Breast epithelium (tissue), 4 donors: ENCODE measurements around the gene RPN2. TPM values are rescaled to one million over a fixed set of nuclear protein-coding genes. Genes with fewer than 3 reads are reported as not detected.

Experiments used
- DNase-seq, 2 donors: peaks; one replicate each; pipeline ENCODE4 v3.0.0-alpha.2; 2019; ENCODE audit warnings: low spot score in 2 of 2
- H3K27ac ChIP-seq, 2 donors: fragments of 200-600 bp; sonication (generic) in 1 of 2; one replicate each; pipeline ENCODE4 v1.5.1; 2016 to 2019; ENCODE audit warnings: mild to moderate bottlenecking in 1 of 2
- H3K27me3 ChIP-seq, 2 donors: fragments of 200-600 bp; sonication (generic) in 1 of 2; one replicate each; pipeline versions ENCODE4 v1.5.1 to v1.6.0; 2017 to 2019; ENCODE audit warnings: control low read depth in 1 of 2, mild to moderate bottlenecking in 1 of 2
- H3K36me3 ChIP-seq: fragments of 200-600 bp; one replicate; pipeline ENCODE4 v1.5.1; 2019
- H3K4me1 ChIP-seq, 2 donors: fragments of 200-600 bp; sonication (generic); one replicate each; pipeline ENCODE4 v1.5.1; 2016 to 2019; ENCODE audit warnings: control low read depth in 1 of 2
- H3K4me3 ChIP-seq, 3 donors: fragments of 200-600 bp; sonication (generic); 1 replicate in 2 of 3; 2 replicates in 1 of 3; pipeline ENCODE4 v1.5.1; 2016 to 2019; ENCODE audit warnings: mild to moderate bottlenecking in 3 of 3, moderate library complexity in 2 of 3
- H3K9me3 ChIP-seq, 2 donors: fragments of 200-600 bp; sonication (generic) in 1 of 2; one replicate each; pipeline ENCODE4 v1.5.1; 2016 to 2019; ENCODE audit warnings: control low read depth in 1 of 2
- POLR2A ChIP-seq: fragments of 450-650 bp; IDR thresholded peaks from one replicate; pipeline ENCODE4 v1.6.1; 2016; ENCODE audit warnings: antibody characterized with exemption, mild to moderate bottlenecking, moderate library complexity
- POLR2AphosphoS5 ChIP-seq, 3 donors: sonication (generic); formaldehyde crosslinking; IDR thresholded peaks; one replicate each; pipeline ENCODE4 v1.6.1; 2017; ENCODE audit warnings: antibody characterized with exemption in 3 of 3
- intact Hi-C: fragments of 100-400 bp; cut with DNase I; formaldehyde crosslinking; loops from one replicate; pipeline ENCODE4 v1.15.1; 2023; ENCODE audit warnings: low total_unique reads
- total RNA-seq, 3 donors: library from RNA; depleted of rRNA; stranded (reverse); fragments of >200 nt; gene quantifications; one replicate each; pipeline ENCODE4 v1.1.0, GENCODE V29; 2016
- TF ChIP-seq, protein P1 (sequence below), 3 donors: fragments of 450-650 bp; IDR thresholded peaks; one replicate each; pipeline ENCODE4 v1.5.1; 2016 to 2017; ENCODE audit warnings: antibody characterized with exemption in 3 of 3, mild to moderate bottlenecking in 3 of 3, moderate library complexity in 3 of 3

RPN2 gene
- total RNA-seq, 3 donors from 2014 or later: 108 to 161 (median 154) TPM

DNA sequence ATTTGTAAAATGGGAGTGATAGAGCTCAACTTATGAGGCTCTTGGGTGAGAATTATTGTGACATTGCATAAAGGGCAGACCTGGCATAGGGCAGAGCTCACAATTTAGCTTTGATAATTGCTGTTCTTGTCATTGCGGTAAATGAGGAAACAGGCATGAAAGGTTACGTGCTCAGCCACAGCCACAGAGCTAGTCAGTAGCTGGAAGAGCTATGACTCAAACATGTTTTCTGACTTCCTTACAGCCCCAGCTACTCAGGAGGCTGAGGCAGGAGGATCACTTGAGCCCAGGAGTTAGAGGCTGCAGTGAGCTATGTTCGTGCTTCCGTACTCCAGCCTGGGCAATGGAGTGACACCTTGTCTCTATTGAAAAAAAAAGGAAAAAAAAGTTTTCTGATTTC lies 86.0 kb downstream of the RPN2 start:
- Histone ChIP-seq H3K27me3 (no peaks in the 10 kb centered on the region), H3K9me3 (no peaks in the 10 kb centered on the region), H3K4me3 (no peak overlapping the region), H3K36me3 (no peaks in the 10 kb centered on the region), H3K4me1 (no peaks in the 10 kb centered on the region), H3K27ac (no peak overlapping the region)
- TF ChIP-seq POLR2AphosphoS5 (IDR thresholded peaks at IDR 0.05) (no peak), POLR2A (no peak)
- TF ChIP-seq, protein P1, sequence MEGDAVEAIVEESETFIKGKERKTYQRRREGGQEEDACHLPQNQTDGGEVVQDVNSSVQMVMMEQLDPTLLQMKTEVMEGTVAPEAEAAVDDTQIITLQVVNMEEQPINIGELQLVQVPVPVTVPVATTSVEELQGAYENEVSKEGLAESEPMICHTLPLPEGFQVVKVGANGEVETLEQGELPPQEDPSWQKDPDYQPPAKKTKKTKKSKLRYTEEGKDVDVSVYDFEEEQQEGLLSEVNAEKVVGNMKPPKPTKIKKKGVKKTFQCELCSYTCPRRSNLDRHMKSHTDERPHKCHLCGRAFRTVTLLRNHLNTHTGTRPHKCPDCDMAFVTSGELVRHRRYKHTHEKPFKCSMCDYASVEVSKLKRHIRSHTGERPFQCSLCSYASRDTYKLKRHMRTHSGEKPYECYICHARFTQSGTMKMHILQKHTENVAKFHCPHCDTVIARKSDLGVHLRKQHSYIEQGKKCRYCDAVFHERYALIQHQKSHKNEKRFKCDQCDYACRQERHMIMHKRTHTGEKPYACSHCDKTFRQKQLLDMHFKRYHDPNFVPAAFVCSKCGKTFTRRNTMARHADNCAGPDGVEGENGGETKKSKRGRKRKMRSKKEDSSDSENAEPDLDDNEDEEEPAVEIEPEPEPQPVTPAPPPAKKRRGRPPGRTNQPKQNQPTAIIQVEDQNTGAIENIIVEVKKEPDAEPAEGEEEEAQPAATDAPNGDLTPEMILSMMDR (IDR thresholded peaks at IDR 0.05): no peak
- intact Hi-C loops: no loop called here
- DNase-seq: no peak

DNA sequence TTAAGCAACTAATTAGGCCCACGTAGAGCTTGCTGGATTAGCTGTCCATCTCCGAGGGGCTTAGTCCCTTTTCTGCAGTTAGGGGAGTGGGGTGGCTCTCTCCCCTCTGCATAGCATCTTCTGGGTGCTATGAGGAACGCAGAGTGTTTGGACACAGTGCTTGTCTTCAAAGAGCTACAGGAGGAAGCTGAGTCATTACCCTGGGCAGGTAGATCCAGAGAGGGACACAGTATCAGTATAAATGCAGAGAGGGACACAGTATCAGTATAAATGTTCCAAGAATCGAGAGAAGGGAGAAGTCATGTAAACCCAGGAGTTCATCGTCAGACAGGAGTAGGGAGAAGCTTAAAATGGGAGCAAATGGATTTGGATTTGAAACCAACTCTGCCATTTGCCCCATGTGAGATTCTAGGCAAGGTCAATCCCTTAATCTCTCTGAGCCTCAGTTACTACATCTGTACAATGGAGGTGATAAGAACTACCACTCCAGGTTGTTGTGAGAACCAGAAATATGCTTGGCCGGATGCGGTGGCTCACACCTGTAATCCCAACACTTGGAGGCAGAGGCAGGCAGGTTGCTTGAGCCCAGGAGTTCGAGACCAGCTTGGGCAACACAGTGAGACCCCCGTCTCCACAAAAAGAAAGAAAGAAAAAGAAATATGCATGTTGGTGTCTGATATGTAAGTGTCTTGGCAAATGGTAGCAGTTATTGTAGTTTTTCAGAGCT lies 88.0 kb downstream of the RPN2 start:
- Histone ChIP-seq H3K27me3 (no peaks in the 10 kb centered on the region), H3K36me3 (no peaks in the 10 kb centered on the region), H3K9me3 (no peaks in the 10 kb centered on the region), H3K27ac (no peak overlapping the region), H3K4me1 (no peaks in the 10 kb centered on the region), H3K4me3 (no peak overlapping the region)
- TF ChIP-seq POLR2AphosphoS5 (IDR thresholded peaks at IDR 0.05) (no peak), POLR2A (no peak)
- TF ChIP-seq, protein P1 (IDR thresholded peaks at IDR 0.05): no peak
- DNase-seq: no peak
- intact Hi-C loops: no loop called here

DNA sequence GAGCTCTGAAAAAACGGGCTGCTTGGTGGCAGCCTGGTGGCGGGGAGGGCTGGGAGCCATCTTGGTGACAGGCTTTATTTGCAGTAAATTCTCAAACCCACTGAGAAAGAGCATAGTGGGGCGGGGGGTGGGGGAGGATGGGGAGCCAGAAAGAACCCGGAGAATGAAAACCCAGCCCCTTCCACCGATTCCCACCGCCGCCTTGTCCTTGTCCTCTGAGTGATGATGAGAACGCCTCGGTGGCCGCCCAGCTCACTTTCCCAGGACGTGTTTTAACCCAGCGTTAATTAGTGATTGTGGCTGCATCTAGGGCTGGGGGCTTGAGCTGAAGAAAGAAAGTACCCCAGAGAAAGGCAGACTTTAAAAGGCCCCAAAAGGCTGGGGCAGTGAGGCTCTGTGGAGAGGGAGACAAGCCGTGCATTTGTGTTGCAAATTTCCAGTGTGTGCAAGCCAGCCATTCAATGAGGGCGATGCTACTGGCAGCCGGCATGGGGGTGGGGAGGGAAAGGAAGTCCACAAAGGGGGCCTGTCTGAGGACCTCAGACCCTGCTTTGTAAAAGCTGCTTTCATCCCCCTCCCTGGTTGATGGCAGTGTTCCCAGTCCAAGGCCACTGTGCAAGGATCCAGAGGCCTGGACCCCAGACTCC lies 88.7 kb downstream of the RPN2 start:
- Histone ChIP-seq H3K9me3 (no peaks in the 10 kb centered on the region), H3K4me3 (no peak overlapping the region), H3K4me1 (no peaks in the 10 kb centered on the region), H3K27ac (no peak overlapping the region), H3K27me3 (no peaks in the 10 kb centered on the region), H3K36me3 (no peaks in the 10 kb centered on the region)
- intact Hi-C loops: no loop called here
- TF ChIP-seq POLR2A: no peak
- no peak for TF ChIP-seq POLR2AphosphoS5 (IDR thresholded peaks at IDR 0.05)
- TF ChIP-seq, protein P1 (IDR thresholded peaks at IDR 0.05): no peak
- DNase-seq: no peak

DNA sequence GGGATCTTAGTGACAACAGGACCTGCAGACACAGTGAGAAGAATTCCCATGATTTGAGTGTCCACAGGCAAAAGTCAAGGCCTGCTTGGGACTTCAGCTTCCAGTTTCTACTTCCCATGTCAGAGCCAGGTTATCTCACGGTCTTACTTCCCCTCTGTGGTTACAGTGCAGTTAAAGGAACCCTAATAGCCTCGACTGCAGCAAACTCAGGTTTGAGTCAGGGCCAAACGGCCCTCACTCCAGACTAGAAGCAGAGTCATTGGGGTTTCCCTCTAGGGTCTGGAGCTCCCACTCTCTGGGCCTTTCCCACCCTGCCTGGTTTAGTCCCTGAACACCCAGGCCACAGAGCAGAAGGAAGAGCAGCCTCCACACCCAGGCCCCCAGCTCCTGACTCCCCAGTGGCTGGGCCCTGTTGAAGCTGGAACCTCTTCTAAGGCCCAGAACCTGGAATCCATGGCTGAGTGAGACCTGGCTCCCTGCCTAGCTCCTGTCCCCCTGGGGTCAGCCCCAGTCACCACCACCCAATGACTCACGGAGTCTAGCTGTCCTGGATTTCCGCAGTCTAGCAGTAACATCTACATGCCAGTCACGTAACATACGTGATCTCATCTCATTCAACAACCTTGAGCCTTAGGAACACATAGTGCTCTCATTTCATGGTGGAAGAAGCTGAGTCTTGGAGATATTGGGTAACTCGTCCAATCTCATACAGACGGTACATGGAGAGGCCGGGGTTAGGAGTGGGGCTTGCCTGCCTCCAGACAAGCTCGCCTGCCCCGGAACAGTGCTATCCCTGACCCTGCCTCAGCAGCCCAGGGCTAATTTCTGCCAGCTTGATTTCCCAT lies 91.7 kb downstream of the RPN2 start:
- TF ChIP-seq, protein P1 (IDR thresholded peaks at IDR 0.05): no peak
- TF ChIP-seq POLR2A (no peak), POLR2AphosphoS5 (IDR thresholded peaks at IDR 0.05) (no peak)
- no peak overlapping the region for H3K4me3 ChIP-seq
- intact Hi-C loops: loop anchor here (10.0 kb wide), 2 partner anchors 114 to 264 kb away; no protein-coding TSS in a partner anchor

More for the DNA sequence above, 91.7 kb downstream of the RPN2 start:
- Histone ChIP-seq H3K9me3 (no peaks in the 10 kb centered on the region), H3K27ac (no peak overlapping the region), H3K27me3 (no peaks in the 10 kb centered on the region), H3K36me3 (no peaks in the 10 kb centered on the region), H3K4me1 (no peaks in the 10 kb centered on the region)
- no peak for DNase-seq
